ENCODE data around the gene EXOG. TPM values are rescaled to one million over a fixed set of nuclear protein-coding genes. Genes with fewer than 3 reads are reported as not detected.

The EXOG gene
- total and polyA plus RNA-seq, 2 of the 13 experiments (the other 11 are each of a cell fraction or from before 2014, with no cell fraction given): 5.5 to 9.5 TPM

GRCh38 chr3:38496131-38496910 lies at the start of gene EXOG (continued):
- TF ChIP-seq AHDC1 (CRISPR knock-in tag; IDR thresholded peaks at IDR 0.05; ENCODE audit: borderline replicate concordance) (no peak), STAG1 (CRISPR knock-in tag; IDR thresholded peaks at IDR 0.05) (peak; percentile 58), CBX5 (CRISPR knock-in tag; IDR thresholded peaks at IDR 0.05; ENCODE audit: borderline replicate concordance) (peak; percentile 69; the same call in 1 of the 2 replicates), IRF2 (CRISPR knock-in tag; IDR thresholded peaks at IDR 0.05) (peak; percentile 59; the same call in 1 of the 2 replicates), ZNF841 (CRISPR knock-in tag; IDR thresholded peaks at IDR 0.05; ENCODE audit: borderline replicate concordance) (0 out of 2 replicates have a peak, but pooled peaks have one; percentile 34), FOXC1 (CRISPR knock-in tag; IDR thresholded peaks at IDR 0.05; ENCODE audit: borderline replicate concordance) (peak; percentile 71; the same call in 1 of the 2 replicates), ZNF616 (CRISPR knock-in tag; IDR thresholded peaks at IDR 0.05; ENCODE audit: low read depth) (no peak), ZNF24 (IDR thresholded peaks at IDR 0.05) (no peak), YY1 (IDR thresholded peaks at IDR 0.05; ENCODE audit: insufficient read depth, insufficient replicate concordance, low read depth, low read length) (peak; percentile 87), PHF8 (CRISPR knock-in tag; IDR thresholded peaks at IDR 0.05) (peak; percentile 89), STAT5B (CRISPR knock-in tag; IDR thresholded peaks at IDR 0.05) (no peak), ARID4A (CRISPR knock-in tag; IDR thresholded peaks at IDR 0.05; ENCODE audit: borderline replicate concordance) (peak; percentile 74), RXRA (CRISPR knock-in tag; IDR thresholded peaks at IDR 0.05) (no peak; the same call in none of the 2 replicates), ATF4 (CRISPR knock-in tag; IDR thresholded peaks at IDR 0.05) (0 out of 4 replicates have a peak, but pooled peaks of 1 of the 2 experiments have one; percentile 13), ZFP82 (CRISPR knock-in tag; IDR thresholded peaks at IDR 0.05; ENCODE audit: borderline replicate concordance) (no peak), ZNF580 (CRISPR knock-in tag; IDR thresholded peaks at IDR 0.05; ENCODE audit: borderline replicate concordance, low read depth) (peak; percentile 84; the same call in 1 of the 2 replicates), TAF1 (CRISPR knock-in tag; IDR thresholded peaks at IDR 0.05) (peak; percentile 76), NFIB (CRISPR knock-in tag; IDR thresholded peaks at IDR 0.05; ENCODE audit: borderline replicate concordance) (no peak)
